Measurements from ENCODE around the gene GLIS1.

The GLIS1 gene

GRCh38 chr1:53490351-53490750 lies 248.6 kb downstream of the GLIS1 start:
- Histone ChIP-seq H3K4me1 (ENCODE audit: control insufficient read depth in 5 of 5, insufficient read depth in 5 of 5, low read length in 5 of 5) (peaks cover 0 to 5% (median 0%) of the 10 kb centered on the region in 5 donors), H3K36me3 (ENCODE audit: control insufficient read depth in 5 of 5, insufficient read depth in 5 of 5, low read length in 5 of 5) (no peaks in the 10 kb centered on the region), H3K9me3 (ENCODE audit: control insufficient read depth in 5 of 5, low read length in 5 of 5) (no peaks in the 10 kb centered on the region), H3K27ac (ENCODE audit: low read depth, low read length) (no peak overlapping the region), H3K27me3 (ENCODE audit: control insufficient read depth in 5 of 5, insufficient read depth in 4 of 5, low read length in 5 of 5) (peaks cover 12 to 23% (median 14%) of the 10 kb centered on the region in 5 donors), H3K9ac (ENCODE audit: low read length in 5 of 5) (no peak overlapping the region), H3K4me3 (ENCODE audit: low read depth in 1 of 5, low read length in 5 of 5) (no peak overlapping the region)

GRCh38 chr1:53486395-53487026 lies 252.5 kb downstream of the GLIS1 start:
- no peak overlapping the region for H3K27ac ChIP-seq (ENCODE audit: low read depth, low read length)
- no peak overlapping the region for H3K4me3 ChIP-seq (ENCODE audit: low read depth in 1 of 5, low read length in 5 of 5)
- H3K9ac ChIP-seq (ENCODE audit: low read length in 5 of 5): no peak overlapping the region
- H3K27me3 ChIP-seq (ENCODE audit: control insufficient read depth in 5 of 5, insufficient read depth in 4 of 5, low read length in 5 of 5): peaks cover 14 to 30% (median 18%) of the 10 kb centered on the region in 5 donors
- no peaks in the 10 kb centered on the region for H3K36me3 ChIP-seq (ENCODE audit: control insufficient read depth in 5 of 5, insufficient read depth in 5 of 5, low read length in 5 of 5)
- H3K9me3 ChIP-seq (ENCODE audit: control insufficient read depth in 5 of 5, low read length in 5 of 5): no peaks in the 10 kb centered on the region
- H3K4me1 ChIP-seq (ENCODE audit: control insufficient read depth in 5 of 5, insufficient read depth in 5 of 5, low read length in 5 of 5): peaks cover 0 to 5% (median 0%) of the 10 kb centered on the region in 5 donors

- H3K9me3 ChIP-seq (ENCODE audit: control insufficient read depth in 5 of 5, low read length in 5 of 5): no peaks in the 10 kb centered on the region
- no peak overlapping the region for H3K4me3 ChIP-seq (ENCODE audit: low read depth in 1 of 5, low read length in 5 of 5)
- H3K27me3 ChIP-seq (ENCODE audit: control insufficient read depth in 5 of 5, insufficient read depth in 4 of 5, low read length in 5 of 5): peaks cover 12 to 30% (median 21%) of the 10 kb centered on the region in 5 donors
- no peaks in the 10 kb centered on the region for H3K36me3 ChIP-seq (ENCODE audit: control insufficient read depth in 5 of 5, insufficient read depth in 5 of 5, low read length in 5 of 5)
- H3K9ac ChIP-seq (ENCODE audit: low read length in 5 of 5): no peak overlapping the region
- H3K4me1 ChIP-seq (ENCODE audit: control insufficient read depth in 5 of 5, insufficient read depth in 5 of 5, low read length in 5 of 5): peaks cover 0 to 5% (median 0%) of the 10 kb centered on the region in 5 donors
- no peak overlapping the region for H3K27ac ChIP-seq (ENCODE audit: low read depth, low read length)
Measured at GRCh38 chr1:53485478-53486394, 253.2 kb downstream of the GLIS1 start.

- Histone ChIP-seq H3K27me3 (ENCODE audit: control insufficient read depth in 5 of 5, insufficient read depth in 4 of 5, low read length in 5 of 5) (peaks cover 10 to 30% (median 21%) of the 10 kb centered on the region in 5 donors), H3K9ac (ENCODE audit: low read length in 5 of 5) (no peak overlapping the region), H3K36me3 (ENCODE audit: control insufficient read depth in 5 of 5, insufficient read depth in 5 of 5, low read length in 5 of 5) (no peaks in the 10 kb centered on the region), H3K27ac (ENCODE audit: low read depth, low read length) (no peak overlapping the region), H3K4me3 (ENCODE audit: low read depth in 1 of 5, low read length in 5 of 5) (no peak overlapping the region), H3K4me1 (ENCODE audit: control insufficient read depth in 5 of 5, insufficient read depth in 5 of 5, low read length in 5 of 5) (peaks cover 0 to 5% (median 0%) of the 10 kb centered on the region in 5 donors), H3K9me3 (ENCODE audit: control insufficient read depth in 5 of 5, low read length in 5 of 5) (no peaks in the 10 kb centered on the region)
Measured at GRCh38 chr1:53484705-53485477, 254.1 kb downstream of the GLIS1 start.

DNA sequence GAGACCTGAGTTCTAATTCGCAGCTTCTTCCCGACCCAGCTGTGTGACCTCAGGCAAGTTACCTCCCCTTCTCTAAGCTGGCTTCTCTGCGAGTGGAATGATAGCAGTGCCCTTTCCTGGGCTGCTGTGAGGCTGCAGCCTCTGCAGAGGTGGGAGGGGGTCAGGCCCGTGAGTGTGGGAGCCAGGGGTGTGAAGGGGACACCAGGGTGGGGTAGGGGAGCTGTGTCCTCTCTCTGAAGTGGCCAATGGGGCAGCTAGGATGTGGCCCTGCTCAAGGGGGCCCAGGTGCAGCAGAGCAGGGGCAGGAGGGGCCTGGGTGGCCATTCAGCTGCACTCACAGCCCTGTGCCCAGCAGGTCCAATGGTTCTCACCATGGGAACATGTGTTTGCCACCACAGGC lies 255.3 kb downstream of the GLIS1 start:
- Histone ChIP-seq H3K4me1 (ENCODE audit: control insufficient read depth in 5 of 5, insufficient read depth in 5 of 5, low read length in 5 of 5) (peaks cover 0 to 5% (median 0%) of the 10 kb centered on the region in 5 donors), H3K27me3 (ENCODE audit: control insufficient read depth in 5 of 5, insufficient read depth in 4 of 5, low read length in 5 of 5) (peaks cover 10 to 28% (median 21%) of the 10 kb centered on the region in 5 donors), H3K9ac (ENCODE audit: low read length in 5 of 5) (no peak overlapping the region), H3K27ac (ENCODE audit: low read depth, low read length) (no peak overlapping the region), H3K36me3 (ENCODE audit: control insufficient read depth in 5 of 5, insufficient read depth in 5 of 5, low read length in 5 of 5) (no peaks in the 10 kb centered on the region), H3K4me3 (ENCODE audit: low read depth in 1 of 5, low read length in 5 of 5) (no peak overlapping the region), H3K9me3 (ENCODE audit: control insufficient read depth in 5 of 5, low read length in 5 of 5) (no peaks in the 10 kb centered on the region)

DNA sequence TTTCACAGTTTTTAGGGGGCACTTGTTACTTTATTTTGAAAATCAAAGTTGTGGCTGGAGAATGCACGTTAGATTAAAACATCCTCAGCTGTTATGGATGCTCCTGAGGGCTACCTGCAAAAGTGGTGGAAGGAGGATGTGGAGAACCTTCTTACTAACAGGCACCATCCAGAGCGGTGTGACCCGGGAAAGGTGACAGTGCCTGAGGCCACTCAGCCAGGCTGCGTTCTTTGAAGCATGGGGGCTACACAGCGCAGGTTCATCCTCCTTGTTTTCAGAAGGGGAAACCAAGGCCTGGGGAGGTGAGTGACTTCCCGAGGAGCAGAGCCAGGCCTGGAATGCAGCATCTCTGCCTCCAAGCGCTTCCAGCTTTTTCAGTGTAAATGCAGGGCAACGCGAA lies 255.8 kb downstream of the GLIS1 start:
- H3K36me3 ChIP-seq (ENCODE audit: control insufficient read depth in 5 of 5, insufficient read depth in 5 of 5, low read length in 5 of 5): no peaks in the 10 kb centered on the region
- H3K9me3 ChIP-seq (ENCODE audit: control insufficient read depth in 5 of 5, low read length in 5 of 5): no peaks in the 10 kb centered on the region
- H3K27ac ChIP-seq (ENCODE audit: low read depth, low read length): no peak overlapping the region
- H3K27me3 ChIP-seq (ENCODE audit: control insufficient read depth in 5 of 5, insufficient read depth in 4 of 5, low read length in 5 of 5): peaks cover 10 to 26% (median 21%) of the 10 kb centered on the region in 5 donors
- H3K4me1 ChIP-seq (ENCODE audit: control insufficient read depth in 5 of 5, insufficient read depth in 5 of 5, low read length in 5 of 5): peaks cover 0 to 5% (median 0%) of the 10 kb centered on the region in 5 donors
- no peak overlapping the region for H3K4me3 ChIP-seq (ENCODE audit: low read depth in 1 of 5, low read length in 5 of 5)
- H3K9ac ChIP-seq (ENCODE audit: low read length in 5 of 5): no peak overlapping the region

- Histone ChIP-seq H3K4me3 (ENCODE audit: low read depth in 1 of 5, low read length in 5 of 5) (no peak overlapping the region), H3K9ac (ENCODE audit: low read length in 5 of 5) (no peak overlapping the region), H3K27ac (ENCODE audit: low read depth, low read length) (no peak overlapping the region), H3K27me3 (ENCODE audit: control insufficient read depth in 5 of 5, insufficient read depth in 4 of 5, low read length in 5 of 5) (peaks cover 10 to 30% (median 21%) of the 10 kb centered on the region in 5 donors), H3K36me3 (ENCODE audit: control insufficient read depth in 5 of 5, insufficient read depth in 5 of 5, low read length in 5 of 5) (no peaks in the 10 kb centered on the region), H3K9me3 (ENCODE audit: control insufficient read depth in 5 of 5, low read length in 5 of 5) (no peaks in the 10 kb centered on the region), H3K4me1 (ENCODE audit: control insufficient read depth in 5 of 5, insufficient read depth in 5 of 5, low read length in 5 of 5) (peaks cover 0 to 5% (median 0%) of the 10 kb centered on the region in 5 donors)
Measured at GRCh38 chr1:53482441-53483153, 256.4 kb downstream of the GLIS1 start.

DNA sequence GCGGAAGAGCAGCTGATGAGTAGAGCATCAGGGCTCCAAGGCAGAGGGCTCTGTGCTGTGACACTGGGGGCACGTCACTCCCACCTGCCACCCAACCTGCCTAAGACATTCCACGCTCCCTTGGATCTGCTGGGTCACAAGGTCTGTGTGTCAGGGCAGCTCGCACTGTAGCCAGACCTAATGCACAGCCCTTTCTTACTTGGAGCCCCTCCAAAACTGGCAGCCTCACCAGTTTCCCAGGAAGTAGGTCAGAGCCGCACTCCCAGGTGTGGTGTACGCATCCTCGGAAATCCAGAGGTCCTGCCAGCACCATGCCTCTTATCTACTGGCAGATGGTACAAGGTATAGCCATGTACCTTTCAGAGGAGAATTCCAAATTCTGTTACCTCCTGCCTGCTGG lies 257.5 kb downstream of the GLIS1 start:
- Histone ChIP-seq H3K27me3 (ENCODE audit: control insufficient read depth in 5 of 5, insufficient read depth in 4 of 5, low read length in 5 of 5) (peaks cover 8 to 36% (median 23%) of the 10 kb centered on the region in 5 donors), H3K9me3 (ENCODE audit: control insufficient read depth in 5 of 5, low read length in 5 of 5) (no peaks in the 10 kb centered on the region), H3K4me1 (ENCODE audit: control insufficient read depth in 5 of 5, insufficient read depth in 5 of 5, low read length in 5 of 5) (peaks cover 0 to 5% (median 0%) of the 10 kb centered on the region in 5 donors), H3K9ac (ENCODE audit: low read length in 5 of 5) (no peak overlapping the region), H3K36me3 (ENCODE audit: control insufficient read depth in 5 of 5, insufficient read depth in 5 of 5, low read length in 5 of 5) (no peaks in the 10 kb centered on the region), H3K27ac (ENCODE audit: low read depth, low read length) (no peak overlapping the region), H3K4me3 (ENCODE audit: low read depth in 1 of 5, low read length in 5 of 5) (no peak overlapping the region)

GRCh38 chr1:53480678-53481077 lies 258.3 kb downstream of the GLIS1 start:
- Histone ChIP-seq H3K9me3 (ENCODE audit: control insufficient read depth in 5 of 5, low read length in 5 of 5) (no peaks in the 10 kb centered on the region), H3K27ac (ENCODE audit: low read depth, low read length) (no peak overlapping the region), H3K36me3 (ENCODE audit: control insufficient read depth in 5 of 5, insufficient read depth in 5 of 5, low read length in 5 of 5) (no peaks in the 10 kb centered on the region), H3K4me3 (ENCODE audit: low read depth in 1 of 5, low read length in 5 of 5) (no peak overlapping the region), H3K4me1 (ENCODE audit: control insufficient read depth in 5 of 5, insufficient read depth in 5 of 5, low read length in 5 of 5) (peaks cover 0 to 2% (median 0%) of the 10 kb centered on the region in 5 donors), H3K9ac (ENCODE audit: low read length in 5 of 5) (no peak overlapping the region), H3K27me3 (ENCODE audit: control insufficient read depth in 5 of 5, insufficient read depth in 4 of 5, low read length in 5 of 5) (peaks cover 2 to 32% (median 16%) of the 10 kb centered on the region in 5 donors)

Data from subcutaneous abdominal adipose tissue (tissue), 5 donors.